ENCODE data around the gene GFAP.

Gene GFAP

DNA sequence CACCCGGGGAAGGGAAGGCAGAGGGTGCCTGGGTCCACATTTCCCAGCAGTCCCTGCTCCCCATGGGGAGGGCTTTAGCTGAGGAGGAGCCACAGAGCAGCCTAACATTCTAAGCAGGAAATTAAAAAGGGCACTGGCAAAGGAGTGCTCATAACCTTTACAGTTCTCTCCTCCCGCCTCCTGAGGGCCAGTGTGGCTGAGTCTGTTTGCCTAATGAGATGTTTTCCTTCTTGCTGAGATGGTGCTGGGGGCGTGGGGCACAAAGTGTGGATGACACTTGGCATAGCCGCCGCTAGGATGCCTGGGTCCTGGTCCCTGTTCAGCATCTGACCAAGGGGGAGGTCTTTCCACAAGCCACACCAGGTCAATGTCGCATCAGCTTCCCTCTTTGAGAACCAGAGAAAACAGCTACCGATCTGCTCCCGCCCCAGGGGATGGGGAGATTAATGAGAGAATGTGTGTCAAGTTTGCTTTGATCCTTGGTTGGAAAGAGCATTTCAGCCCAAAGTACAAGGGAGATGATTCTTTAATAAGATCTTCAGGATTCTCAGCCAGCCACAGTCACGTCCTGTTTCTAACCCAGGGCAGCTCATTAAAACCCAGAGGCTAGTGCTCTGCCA lies 26.5 kb upstream of the GFAP start:
- Histone ChIP-seq H3K36me3 (ENCODE audit: control insufficient read depth in 2 of 2, insufficient read depth in 1 of 2, low read length in 2 of 2) (peaks cover 46 to 68% of the 10 kb centered on the region in 2 experiments), H3K4me3 (ENCODE audit: low read depth, low read length) (no peak overlapping the region), H3K9me3 (ENCODE audit: control insufficient read depth, insufficient read depth, low read depth, low read length) (no peaks in the 10 kb centered on the region), H3K4me1 (ENCODE audit: control insufficient read depth, insufficient read depth, low read length) (peaks cover 4% of the 10 kb centered on the region; the same call in 1 of the 2 replicates), H3K27ac (ENCODE audit: extremely low read depth, low read depth, low read length) (peak overlapping the region; percentile 43)
- CTCF ChIA-PET = interaction anchor here (0.6 to 8.1 kb wide), 4 partner anchors 12 to 79 kb away, joined by 3 to 39 read pairs (median 19); no protein-coding TSS in a partner anchor
- no peak for TF ChIP-seq OVOL3 (tag by site-specific recombination; IDR thresholded peaks at IDR 0.05)
- TF ChIP-seq ZNF830 (tag by site-specific recombination; IDR thresholded peaks at IDR 0.05; ENCODE audit: low read depth) = no peak
- TF ChIP-seq, protein P1, sequence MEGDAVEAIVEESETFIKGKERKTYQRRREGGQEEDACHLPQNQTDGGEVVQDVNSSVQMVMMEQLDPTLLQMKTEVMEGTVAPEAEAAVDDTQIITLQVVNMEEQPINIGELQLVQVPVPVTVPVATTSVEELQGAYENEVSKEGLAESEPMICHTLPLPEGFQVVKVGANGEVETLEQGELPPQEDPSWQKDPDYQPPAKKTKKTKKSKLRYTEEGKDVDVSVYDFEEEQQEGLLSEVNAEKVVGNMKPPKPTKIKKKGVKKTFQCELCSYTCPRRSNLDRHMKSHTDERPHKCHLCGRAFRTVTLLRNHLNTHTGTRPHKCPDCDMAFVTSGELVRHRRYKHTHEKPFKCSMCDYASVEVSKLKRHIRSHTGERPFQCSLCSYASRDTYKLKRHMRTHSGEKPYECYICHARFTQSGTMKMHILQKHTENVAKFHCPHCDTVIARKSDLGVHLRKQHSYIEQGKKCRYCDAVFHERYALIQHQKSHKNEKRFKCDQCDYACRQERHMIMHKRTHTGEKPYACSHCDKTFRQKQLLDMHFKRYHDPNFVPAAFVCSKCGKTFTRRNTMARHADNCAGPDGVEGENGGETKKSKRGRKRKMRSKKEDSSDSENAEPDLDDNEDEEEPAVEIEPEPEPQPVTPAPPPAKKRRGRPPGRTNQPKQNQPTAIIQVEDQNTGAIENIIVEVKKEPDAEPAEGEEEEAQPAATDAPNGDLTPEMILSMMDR (tag by site-specific recombination; IDR thresholded peaks at IDR 0.05) = no peak
- 0 out of 2 replicates have a peak, but pooled peaks have one; percentile 17 for TF ChIP-seq ZNF341 (tag by site-specific recombination; IDR thresholded peaks at IDR 0.05; ENCODE audit: low read depth)
- no peak for TF ChIP-seq ZNF837 (tag by site-specific recombination; IDR thresholded peaks at IDR 0.05)
- no peak for TF ChIP-seq ZNF639 (tag by site-specific recombination; IDR thresholded peaks at IDR 0.05)
- POLR2A ChIA-PET = interaction anchor here (0.7 to 1.4 kb wide), 2 partner anchors 16 to 166 kb away, joined by 3 to 4 read pairs; no protein-coding TSS in a partner anchor

GRCh38 chr17:44940768-44941167 lies 25.5 kb upstream of the GFAP start:
- no peaks in the 10 kb centered on the region for H3K9me3 ChIP-seq (ENCODE audit: control insufficient read depth, insufficient read depth, low read depth, low read length)
- H3K36me3 ChIP-seq (ENCODE audit: control insufficient read depth in 2 of 2, insufficient read depth in 1 of 2, low read length in 2 of 2) = peaks cover 53 to 65% of the 10 kb centered on the region in 2 experiments
- TF ChIP-seq ZNF510 (tag by site-specific recombination; IDR thresholded peaks at IDR 0.05; ENCODE audit: insufficient replicate concordance) (no peak), KLF8 (tag by site-specific recombination; IDR thresholded peaks at IDR 0.05) (no peak), ZNF24 (tag by site-specific recombination; IDR thresholded peaks at IDR 0.05) (no peak), SETDB1 (IDR thresholded peaks at IDR 0.05; ENCODE audit: insufficient read length, low read length) (no peak), ZNF423 (tag by site-specific recombination; IDR thresholded peaks at IDR 0.05) (no peak), IKZF3 (tag by site-specific recombination; IDR thresholded peaks at IDR 0.05) (no peak), ZNF768 (tag by site-specific recombination; IDR thresholded peaks at IDR 0.05) (no peak), ZNF324 (tag by site-specific recombination; IDR thresholded peaks at IDR 0.05) (no peak), ZNF311 (tag by site-specific recombination; IDR thresholded peaks at IDR 0.05; ENCODE audit: borderline replicate concordance) (no peak), ZNF488 (tag by site-specific recombination; IDR thresholded peaks at IDR 0.05) (no peak), ZBTB44 (tag by site-specific recombination; IDR thresholded peaks at IDR 0.05) (no peak), ZNF19 (tag by site-specific recombination; IDR thresholded peaks at IDR 0.05; ENCODE audit: low read depth) (no peak), ZNF600 (tag by site-specific recombination; IDR thresholded peaks at IDR 0.05) (no peak), ZNF555 (tag by site-specific recombination; conservative IDR thresholded peaks at IDR 0.05) (no peak), GLIS1 (tag by site-specific recombination; IDR thresholded peaks at IDR 0.05) (no peak), ZNF596 (tag by site-specific recombination; IDR thresholded peaks at IDR 0.05) (no peak), BCL11B (tag by site-specific recombination; IDR thresholded peaks at IDR 0.05; ENCODE audit: low read depth) (no peak), ZNF530 (tag by site-specific recombination; IDR thresholded peaks at IDR 0.05; ENCODE audit: low read depth) (no peak), ZNF747 (tag by site-specific recombination; IDR thresholded peaks at IDR 0.05) (no peak), ZNF223 (tag by site-specific recombination; IDR thresholded peaks at IDR 0.05) (no peak)
- H3K4me1 ChIP-seq (ENCODE audit: control insufficient read depth, insufficient read depth, low read length) = peaks cover 4% of the 10 kb centered on the region; the same call in 1 of the 2 replicates
- no peak overlapping the region for H3K27ac ChIP-seq (ENCODE audit: extremely low read depth, low read depth, low read length)
- ChIA-PET POLR2A (interaction anchor here (0.5 to 2.0 kb wide), 3 partner anchors 9 to 125 kb away, joined by 3 to 5 read pairs (median 5); partner anchors contain the start of gene C1QL1), CTCF (interaction anchor here (0.7 to 8.1 kb wide), 6 partner anchors 20 to 194 kb away, joined by 3 to 39 read pairs (median 4); no protein-coding TSS in a partner anchor)
- H3K4me3 ChIP-seq (ENCODE audit: low read depth, low read length) = no peak overlapping the region

All from HEK293 (cell line).